Vagina (tissue), 2 donors: ENCODE results near the gene DTX1.

Source experiments
- CTCF ChIP-seq, 3 experiments: fragments of 450-650 bp in 2 of 3; fragments of 200-600 bp in 1 of 3; sonication (generic) in 1 of 3; IDR thresholded peaks; one replicate each; pipeline ENCODE4 v1.5.1; 2017 to 2019; ENCODE audit warnings: antibody characterized with exemption in 3 of 3, mild to moderate bottlenecking in 2 of 3, moderate library complexity in 2 of 3
- POLR2A ChIP-seq, 2 donors: fragments of 450-650 bp; IDR thresholded peaks; one replicate each; pipeline ENCODE4 v1.6.1; 2017; ENCODE audit warnings: antibody characterized with exemption in 2 of 2, mild to moderate bottlenecking in 2 of 2, moderate library complexity in 2 of 2
- POLR2AphosphoS5 ChIP-seq, 2 donors: sonication (generic); formaldehyde crosslinking; IDR thresholded peaks; one replicate each; pipeline ENCODE4 v1.9.0; 2017; ENCODE audit warnings: antibody characterized with exemption in 2 of 2, mild to moderate bottlenecking in 2 of 2, low read depth in 1 of 2; ENCODE audit not compliant: insufficient read depth in 1 of 2

GRCh38 chr12:113072136-113072535, 15.6 kb downstream of the DTX1 start:
- TF ChIP-seq CTCF (IDR thresholded peaks at IDR 0.05) = no peak
- no peak for TF ChIP-seq POLR2AphosphoS5 (IDR thresholded peaks at IDR 0.05; ENCODE audit: insufficient read depth in 1 of 2, low read depth in 1 of 2)
- TF ChIP-seq POLR2A (IDR thresholded peaks at IDR 0.05) = no peak
